Measurements from ENCODE around the gene RASSF9.

The RASSF9 gene

GRCh38 chr12:85833579-85833978 is 2.6 kb downstream of the RASSF9 start:
- no peak overlapping the region for H3K27ac ChIP-seq
- TF ChIP-seq CTCF (conservative IDR thresholded peaks at IDR 0.05) (no peak), ZFX (IDR thresholded peaks at IDR 0.05) (no peak)

- H3K27ac ChIP-seq = no peak overlapping the region
- no peak for TF ChIP-seq CTCF (conservative IDR thresholded peaks at IDR 0.05)
- no peak for TF ChIP-seq ZFX (IDR thresholded peaks at IDR 0.05)
These were observed 4.8 kb downstream of the RASSF9 start for GRCh38 chr12:85831327-85831990.

GRCh38 chr12:85829391-85829790 is 6.8 kb downstream of the RASSF9 start:
- no peak overlapping the region for H3K27ac ChIP-seq
- TF ChIP-seq ZFX (IDR thresholded peaks at IDR 0.05) (no peak), CTCF (conservative IDR thresholded peaks at IDR 0.05) (no peak)

- no peak overlapping the region for H3K27ac ChIP-seq
- no peak for TF ChIP-seq ZFX (IDR thresholded peaks at IDR 0.05)
- no peak for TF ChIP-seq CTCF (conservative IDR thresholded peaks at IDR 0.05)
These were observed 7.6 kb downstream of the RASSF9 start for GRCh38 chr12:85828576-85828975.

GRCh38 chr12:85825746-85826145 is 10.5 kb downstream of the RASSF9 start:
- TF ChIP-seq CTCF (conservative IDR thresholded peaks at IDR 0.05) (no peak), ZFX (IDR thresholded peaks at IDR 0.05) (no peak)

GRCh38 chr12:85823436-85824180 is 12.6 kb downstream of the RASSF9 start:
- no peak overlapping the region for H3K27ac ChIP-seq
- TF ChIP-seq CTCF (conservative IDR thresholded peaks at IDR 0.05) = no peak
- TF ChIP-seq ZFX (IDR thresholded peaks at IDR 0.05) = no peak

More at GRCh38 chr12:85825746-85826145, 10.5 kb downstream of the RASSF9 start:
- no peak overlapping the region for H3K27ac ChIP-seq

GRCh38 chr12:85821759-85822158 is 14.4 kb downstream of the RASSF9 start:
- no peak overlapping the region for H3K27ac ChIP-seq
- TF ChIP-seq ZFX (IDR thresholded peaks at IDR 0.05) = no peak
- TF ChIP-seq CTCF (conservative IDR thresholded peaks at IDR 0.05) = no peak

Measured in C4-2B (cell line).